H54 (cell line): Measurements from ENCODE around the gene FSTL4.
A peak's percentile ranks its signal among the peaks of the same experiment; 100 is the strongest.

Experiments used
- DNase-seq: peaks from one replicate; pipeline ENCODE4 v3.0.0; 2011; ENCODE audit warnings: low spot score, mixed read lengths; ENCODE audit not compliant: insufficient read length
- FAIRE-seq: peaks from 3 replicates; lab custom pipeline; 2011; peaks lifted over from hg19 to GRCh38; lab: Jason Lieb, UNC
- POLR2A ChIP-seq: IDR thresholded peaks from 2 replicates; pipeline ENCODE4 v1.6.1; 2011; ENCODE audit warnings: low read depth, mild to moderate bottlenecking, low read length

Gene FSTL4

GRCh38 chr5:133464013-133464412 lies 148.3 kb downstream of the FSTL4 start:
- no peak for DNase-seq
- no peak for TF ChIP-seq POLR2A
- no peak for FAIRE-seq

- FAIRE-seq (no peak), DNase-seq (no peak)
- no peak for TF ChIP-seq POLR2A
Observed at GRCh38 chr5:133461796-133462516, 150.4 kb downstream of the FSTL4 start.

- peak; percentile 44 for DNase-seq
- no peak for FAIRE-seq
Observed at GRCh38 chr5:133460172-133460758, 152.1 kb downstream of the FSTL4 start.

GRCh38 chr5:133459474-133460160 lies 152.7 kb downstream of the FSTL4 start:
- no peak for TF ChIP-seq POLR2A
- FAIRE-seq (no peak), DNase-seq (no peak)

More at GRCh38 chr5:133460172-133460758, 152.1 kb downstream of the FSTL4 start:
- TF ChIP-seq POLR2A: no peak

GRCh38 chr5:133458435-133458834 lies 153.9 kb downstream of the FSTL4 start:
- FAIRE-seq: no peak
- no peak for TF ChIP-seq POLR2A
- no peak for DNase-seq

- no peak for FAIRE-seq
Observed at GRCh38 chr5:133457439-133458355, 154.6 kb downstream of the FSTL4 start.

GRCh38 chr5:133456933-133457402 lies 155.4 kb downstream of the FSTL4 start:
- no peak for DNase-seq
- no peak for FAIRE-seq
- TF ChIP-seq POLR2A: no peak

More at GRCh38 chr5:133457439-133458355, 154.6 kb downstream of the FSTL4 start:
- no peak for TF ChIP-seq POLR2A
- no peak for DNase-seq

- no peak for TF ChIP-seq POLR2A
- FAIRE-seq (no peak), DNase-seq (no peak)
Observed at GRCh38 chr5:133455676-133456075, 156.7 kb downstream of the FSTL4 start.

- FAIRE-seq (no peak), DNase-seq (no peak)
- no peak for TF ChIP-seq POLR2A
Observed at GRCh38 chr5:133454442-133454841, 157.9 kb downstream of the FSTL4 start.

GRCh38 chr5:133453831-133454230 lies 158.5 kb downstream of the FSTL4 start:
- FAIRE-seq (no peak), DNase-seq (no peak)
- TF ChIP-seq POLR2A: no peak

- DNase-seq (no peak), FAIRE-seq (no peak)
- no peak for TF ChIP-seq POLR2A
Observed at GRCh38 chr5:133453084-133453780, 159.1 kb downstream of the FSTL4 start.

GRCh38 chr5:133451926-133452325 lies 160.4 kb downstream of the FSTL4 start:
- DNase-seq: no peak
- FAIRE-seq: no peak
- TF ChIP-seq POLR2A: no peak

GRCh38 chr5:133450286-133450685 lies 162.1 kb downstream of the FSTL4 start:
- no peak for FAIRE-seq
- no peak for TF ChIP-seq POLR2A
- DNase-seq: no peak
